Measurements from ENCODE around the gene ITGB1.

The ITGB1 gene

GRCh38 chr10:32954080-32954479 is 4.0 kb downstream of the ITGB1 start:
- H3K4me3 ChIP-seq (ENCODE audit: low read length), result no peak overlapping the region
- no peak for DNase-seq (ENCODE audit: low read depth)
- TF ChIP-seq, protein P1, sequence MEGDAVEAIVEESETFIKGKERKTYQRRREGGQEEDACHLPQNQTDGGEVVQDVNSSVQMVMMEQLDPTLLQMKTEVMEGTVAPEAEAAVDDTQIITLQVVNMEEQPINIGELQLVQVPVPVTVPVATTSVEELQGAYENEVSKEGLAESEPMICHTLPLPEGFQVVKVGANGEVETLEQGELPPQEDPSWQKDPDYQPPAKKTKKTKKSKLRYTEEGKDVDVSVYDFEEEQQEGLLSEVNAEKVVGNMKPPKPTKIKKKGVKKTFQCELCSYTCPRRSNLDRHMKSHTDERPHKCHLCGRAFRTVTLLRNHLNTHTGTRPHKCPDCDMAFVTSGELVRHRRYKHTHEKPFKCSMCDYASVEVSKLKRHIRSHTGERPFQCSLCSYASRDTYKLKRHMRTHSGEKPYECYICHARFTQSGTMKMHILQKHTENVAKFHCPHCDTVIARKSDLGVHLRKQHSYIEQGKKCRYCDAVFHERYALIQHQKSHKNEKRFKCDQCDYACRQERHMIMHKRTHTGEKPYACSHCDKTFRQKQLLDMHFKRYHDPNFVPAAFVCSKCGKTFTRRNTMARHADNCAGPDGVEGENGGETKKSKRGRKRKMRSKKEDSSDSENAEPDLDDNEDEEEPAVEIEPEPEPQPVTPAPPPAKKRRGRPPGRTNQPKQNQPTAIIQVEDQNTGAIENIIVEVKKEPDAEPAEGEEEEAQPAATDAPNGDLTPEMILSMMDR (conservative IDR thresholded peaks at IDR 0.05; ENCODE audit: low read depth, low read length), result no peak

GRCh38 chr10:32953277-32953927 is 4.6 kb downstream of the ITGB1 start:
- TF ChIP-seq, protein P1 (conservative IDR thresholded peaks at IDR 0.05; ENCODE audit: low read depth, low read length), result no peak
- H3K4me3 ChIP-seq (ENCODE audit: low read length), result no peak overlapping the region
- no peak for DNase-seq (ENCODE audit: low read depth)

GRCh38 chr10:32952541-32953276 is 5.3 kb downstream of the ITGB1 start:
- no peak overlapping the region for H3K4me3 ChIP-seq (ENCODE audit: low read length)
- no peak for DNase-seq (ENCODE audit: low read depth)
- TF ChIP-seq, protein P1 (conservative IDR thresholded peaks at IDR 0.05; ENCODE audit: low read depth, low read length), result no peak

- no peak overlapping the region for H3K4me3 ChIP-seq (ENCODE audit: low read length)
- TF ChIP-seq, protein P1 (conservative IDR thresholded peaks at IDR 0.05; ENCODE audit: low read depth, low read length), result no peak
- DNase-seq (ENCODE audit: low read depth), result no peak
These were observed 5.9 kb downstream of the ITGB1 start for GRCh38 chr10:32952094-32952493.

- TF ChIP-seq, protein P1 (conservative IDR thresholded peaks at IDR 0.05; ENCODE audit: low read depth, low read length), result no peak
- H3K4me3 ChIP-seq (ENCODE audit: low read length), result no peak overlapping the region
- no peak for DNase-seq (ENCODE audit: low read depth)
These were observed 6.9 kb downstream of the ITGB1 start for GRCh38 chr10:32951111-32951510.

DNA sequence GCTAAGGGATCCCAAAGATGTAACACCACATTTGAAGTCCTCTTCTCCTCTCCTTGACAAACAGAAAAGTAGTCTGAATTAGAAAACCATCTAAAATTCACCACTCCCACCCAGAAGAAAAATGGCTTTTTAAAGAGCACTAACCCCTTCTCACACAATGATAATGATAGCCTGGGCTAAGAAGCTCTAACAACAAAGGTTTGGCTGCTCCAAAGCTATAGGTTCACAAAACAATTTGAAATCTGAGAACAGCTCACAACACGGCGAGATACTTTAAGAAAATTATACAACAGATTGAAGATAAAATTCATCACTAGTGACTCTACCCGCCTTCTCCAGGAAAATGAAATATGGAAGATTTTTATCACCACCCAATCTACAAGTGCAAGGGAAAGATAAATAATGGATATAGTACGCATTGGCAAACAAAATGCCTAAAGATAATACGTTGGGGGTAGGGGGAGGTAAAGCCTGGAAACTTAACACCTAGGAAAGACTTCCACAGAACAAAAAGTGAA is 7.4 kb downstream of the ITGB1 start:
- DNase-seq (ENCODE audit: low read depth), result no peak
- TF ChIP-seq, protein P1 (conservative IDR thresholded peaks at IDR 0.05; ENCODE audit: low read depth, low read length), result no peak
- no peak overlapping the region for H3K4me3 ChIP-seq (ENCODE audit: low read length)

All from retinal pigment epithelial cell (primary cell).